Right lobe of liver (tissue), 6 donors: ENCODE results near the gene CSNK1G2. TPM values are rescaled to one million over a fixed set of nuclear protein-coding genes. Genes with fewer than 3 reads are reported as not detected.

Experiments
- ATAC-seq, 4 donors: fragments of 200-7000 bp; cut with Tn5 transposase; one replicate each; pipeline ENCODE4 v1.9.1; 2020; ENCODE audit warnings: mild to moderate bottlenecking in 4 of 4, moderate library complexity in 4 of 4
- DNase-seq, 3 donors: peaks; one replicate each; pipeline ENCODE4 v3.0.0-alpha.2; 2020
- H3K27ac ChIP-seq, 3 donors: fragments of 200-600 bp; one replicate each; pipeline ENCODE4 v1.8.0; 2022
- H3K27me3 ChIP-seq, 2 donors: fragments of 200-600 bp; one replicate each; pipeline ENCODE4 v1.8.0; 2022
- H3K36me3 ChIP-seq, 4 donors: fragments of 200-600 bp; sonication (generic) in 1 of 4; one replicate each; pipeline versions ENCODE4 v1.5.1 to v1.8.0; 2017 to 2022; ENCODE audit warnings: control low read depth in 1 of 4
- H3K4me1 ChIP-seq, 4 donors: fragments of 200-600 bp; sonication (generic) in 1 of 4; one replicate each; pipeline versions ENCODE4 v1.5.1 to v1.8.0; 2017 to 2022; ENCODE audit warnings: control low read depth in 1 of 4
- H3K4me3 ChIP-seq, 3 donors: fragments of 200-600 bp; one replicate each; pipeline ENCODE4 v1.8.0; 2022
- H3K9me3 ChIP-seq, 4 donors: fragments of 200-600 bp; sonication (generic) in 1 of 4; one replicate each; pipeline versions ENCODE4 v1.5.1 to v1.8.0; 2017 to 2022; ENCODE audit warnings: control low read depth in 1 of 4
- CTCF ChIP-seq, 4 donors: fragments of 200-600 bp in 3 of 4; fragments of 450-650 bp in 1 of 4; IDR thresholded peaks; one replicate each; pipeline versions ENCODE4 v1.5.1 to v1.8.0; 2016 to 2022; ENCODE audit warnings: antibody characterized with exemption in 4 of 4, mild to moderate bottlenecking in 2 of 4
- POLR2A ChIP-seq: fragments of 450-650 bp; IDR thresholded peaks from one replicate; pipeline ENCODE4 v1.6.1; 2017; ENCODE audit warnings: antibody characterized with exemption, mild to moderate bottlenecking
- WGBS: methylation state at CpG from one replicate; pipeline ENCODE4 v1.1.6; 2018; ENCODE audit warnings: low coverage, low lambda C conversion rate; ENCODE audit not compliant: insufficient coverage; ENCODE audit errors: missing lambda C conversion rate; 5-methylcytosine and 5-hydroxymethylcytosine counted together
- intact Hi-C, 2 donors: fragments of 100-400 bp; cut with DNase I; formaldehyde crosslinking; loops; one replicate each; pipeline versions ENCODE4 v1.11.2 to v1.14.1; 2022
- total RNA-seq, 6 experiments: library from RNA; depleted of rRNA in 2 of 6; stranded (reverse); fragments of >200 nt in 2 of 6; fragmentation: NEBNext Ultra II Directional in 3 of 6; extraction: Animal tissue kit (Norgen Biotek cat#: 25700) in 3 of 6; gene quantifications; one replicate each; pipeline versions ENCODE4 v1.1.0 to v1.2.4, GENCODE V29; 2016 to 2023
- donor health status: DM: no; HTN: yes; CAD: no.
- donor health status: DM: no; HTN: no; CAD: no.
- donor health status: DM: no; HTN: no; CAD: no.
- donor health status: DM: no; HTN: yes; CAD: no.
- donor health status: DM: no; HTN: yes; CAD: no.

CSNK1G2 gene
- total RNA-seq, 6 experiments from 2014 or later, result 14.4 to 35.2 (median 22.6) TPM

DNA sequence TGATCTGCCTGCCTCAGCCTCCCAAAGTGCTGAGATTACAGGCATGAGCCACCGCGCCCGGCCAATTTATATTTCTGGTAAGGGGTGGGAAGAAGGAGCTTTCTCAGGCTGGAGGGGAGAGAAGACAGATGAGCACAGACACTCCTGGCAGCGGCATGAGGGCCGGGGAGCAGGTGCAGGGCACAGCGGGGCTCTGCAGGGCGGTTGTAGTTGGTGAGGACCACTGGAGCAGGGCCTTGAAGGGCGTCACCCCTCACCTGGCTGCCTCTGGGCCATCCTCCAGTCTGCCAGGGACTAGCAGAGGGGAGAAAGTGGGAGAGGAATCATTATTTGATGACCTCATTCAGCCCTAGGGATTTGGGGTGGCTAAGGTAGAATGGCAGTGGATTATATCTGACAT, 8.6 kb upstream of the CSNK1G2 start:
- Histone ChIP-seq H3K27ac (no peak overlapping the region), H3K4me3 (no peak overlapping the region), H3K4me1 (peaks cover 0 to 6% (median 0%) of the 10 kb centered on the region in 4 donors), H3K9me3 (no peaks in the 10 kb centered on the region), H3K36me3 (no peaks in the 10 kb centered on the region), H3K27me3 (no peaks in the 10 kb centered on the region)
- 0% methylated on average over 1 of the region's 8 CpGs for WGBS
- DNase-seq, result no peak
- no peak for ATAC-seq
- intact Hi-C loops, result no loop called here
- TF ChIP-seq POLR2A (no peak), CTCF (IDR thresholded peaks at IDR 0.05) (no peak)

DNA sequence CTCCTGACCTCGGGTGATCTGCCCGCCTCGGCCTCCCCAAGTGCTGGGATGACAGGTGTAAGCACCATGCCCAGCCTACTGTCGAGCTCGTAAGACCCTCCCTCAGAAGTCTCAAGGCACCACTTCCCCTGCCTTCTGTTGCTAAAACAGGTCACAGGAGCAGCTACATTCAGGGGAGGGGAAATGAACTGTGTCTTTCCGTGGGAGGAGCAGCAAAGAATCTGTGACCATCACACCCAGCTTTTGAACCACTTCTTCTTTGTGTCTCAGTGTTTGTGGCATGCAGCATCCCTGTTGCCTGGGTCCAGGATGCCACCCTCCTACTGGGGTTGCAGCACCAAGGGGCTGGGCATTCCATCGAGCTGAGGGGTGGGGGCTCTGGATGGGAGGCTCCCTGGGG, 7.7 kb upstream of the CSNK1G2 start:
- Histone ChIP-seq H3K27me3 (no peaks in the 10 kb centered on the region), H3K27ac (no peak overlapping the region), H3K36me3 (no peaks in the 10 kb centered on the region), H3K4me3 (no peak overlapping the region), H3K4me1 (peaks cover 0 to 6% (median 0%) of the 10 kb centered on the region in 4 donors), H3K9me3 (no peaks in the 10 kb centered on the region)
- DNase-seq (no peak), ATAC-seq (no peak)
- 75% methylated on average over 5 of the region's 7 CpGs for WGBS
- TF ChIP-seq CTCF (IDR thresholded peaks at IDR 0.05) (no peak), POLR2A (no peak)
- intact Hi-C loops, result no loop called here

DNA sequence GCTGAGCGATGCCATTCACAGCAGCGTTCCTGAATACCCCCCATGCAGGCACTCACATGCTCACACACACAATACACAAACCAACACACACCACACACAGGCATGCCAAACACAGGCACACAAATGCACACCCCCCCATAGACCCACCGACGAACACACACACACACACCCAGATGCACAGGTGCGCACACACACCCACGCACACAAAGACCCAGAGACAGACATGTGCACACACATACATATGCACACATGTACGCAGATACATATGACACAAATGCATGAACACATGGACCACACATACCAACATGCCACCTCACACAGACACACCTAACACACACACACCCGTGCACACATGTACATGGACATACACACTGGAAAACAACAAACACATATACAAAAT, 7.0 kb upstream of the CSNK1G2 start:
- Histone ChIP-seq H3K4me3 (no peak overlapping the region), H3K9me3 (no peaks in the 10 kb centered on the region), H3K4me1 (peaks cover 0 to 6% (median 0%) of the 10 kb centered on the region in 4 donors), H3K27me3 (no peaks in the 10 kb centered on the region), H3K36me3 (no peaks in the 10 kb centered on the region), H3K27ac (no peak overlapping the region)
- 100% methylated on average over 2 of the region's 8 CpGs for WGBS
- DNase-seq, result no peak
- TF ChIP-seq CTCF (IDR thresholded peaks at IDR 0.05), result no peak
- TF ChIP-seq POLR2A, result no peak
- intact Hi-C loops, result no loop called here
- ATAC-seq, result no peak

GRCh38 chr19:1935484-1936208, 5.3 kb upstream of the CSNK1G2 start:
- no peaks in the 10 kb centered on the region for H3K27me3 ChIP-seq
- intact Hi-C loops, result no loop called here
- TF ChIP-seq POLR2A (no peak), CTCF (IDR thresholded peaks at IDR 0.05) (no peak)
- H3K4me3 ChIP-seq, result no peak overlapping the region
- WGBS, result 46% methylated on average over 5 of the region's 11 CpGs
- H3K27ac ChIP-seq, result no peak overlapping the region
- no peaks in the 10 kb centered on the region for H3K9me3 ChIP-seq
- H3K36me3 ChIP-seq, result no peaks in the 10 kb centered on the region
- H3K4me1 ChIP-seq, result peaks cover 0 to 6% (median 2%) of the 10 kb centered on the region in 4 donors
- peak; percentile 34 to 66 (median 59) for ATAC-seq
- peak in 2 of 3 donors; percentile 64 to 69 for DNase-seq
